HEK293T (cell line): ENCODE results near the gene GAPDHS.

Experiments
- BHLHE40 ChIP-seq: fragments of 450-650 bp; IDR thresholded peaks from 2 replicates; pipeline ENCODE4 v1.6.1; 2016; ENCODE audit warnings: mild to moderate bottlenecking, moderate library complexity, borderline replicate concordance
- ELF4 ChIP-seq: fragments of 450-650 bp; IDR thresholded peaks from 2 replicates; pipeline ENCODE4 v1.6.1; 2017; ENCODE audit warnings: antibody characterized with exemption
- FOXA1 ChIP-seq: fragments of 450-650 bp; IDR thresholded peaks from 2 replicates; pipeline ENCODE4 v1.6.1; 2016; ENCODE audit warnings: mild to moderate bottlenecking
- FOXM1 ChIP-seq: fragments of 450-650 bp; IDR thresholded peaks from 2 replicates; pipeline ENCODE4 v1.6.1; 2017; ENCODE audit warnings: mild to moderate bottlenecking, borderline replicate concordance
- LEF1 ChIP-seq: fragments of 450-650 bp; IDR thresholded peaks from 2 replicates; pipeline ENCODE4 v1.6.1; 2017; ENCODE audit warnings: mild to moderate bottlenecking, borderline replicate concordance
- SP1 ChIP-seq: fragments of 450-650 bp; IDR thresholded peaks from 2 replicates; pipeline ENCODE4 v1.6.1; 2017
- SUZ12 ChIP-seq: fragments of 450-650 bp; IDR thresholded peaks from 2 replicates; pipeline ENCODE4 v1.6.1; 2016; ENCODE audit warnings: mild to moderate bottlenecking
- TARDBP ChIP-seq: fragments of 450-650 bp; IDR thresholded peaks from 2 replicates; pipeline ENCODE4 v1.6.1; 2016
- TF ChIP-seq, protein P1 (sequence below): fragments of 450-650 bp; IDR thresholded peaks from 2 replicates; pipeline ENCODE4 v1.6.1; 2016

DNA sequence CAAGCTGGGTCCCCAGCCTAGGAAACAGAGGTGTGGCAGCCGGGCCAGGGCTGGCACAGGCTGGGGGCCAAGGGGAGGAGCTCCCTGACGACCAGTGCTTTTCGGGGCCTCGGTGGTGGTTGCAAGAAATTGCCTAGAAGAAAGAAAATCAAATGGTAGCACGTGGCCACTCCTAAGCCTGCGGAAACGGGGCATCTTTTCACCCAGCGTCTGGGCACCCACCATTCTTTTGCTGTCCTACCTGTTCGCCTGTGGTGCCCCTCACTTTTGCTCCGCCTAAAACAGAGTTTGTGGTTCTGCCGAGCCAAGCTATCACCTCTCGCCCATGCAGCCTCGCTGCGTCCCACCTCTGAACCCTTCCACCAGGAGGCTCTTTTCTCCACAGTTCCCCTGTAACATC is 35.9 kb upstream of the GAPDHS start:
- TF ChIP-seq FOXA1 (no peak), SUZ12 (no peak), FOXM1 (no peak), ELF4 (no peak), LEF1 (no peak), BHLHE40 (no peak), SP1 (no peak), TARDBP (no peak)
- TF ChIP-seq, protein P1, sequence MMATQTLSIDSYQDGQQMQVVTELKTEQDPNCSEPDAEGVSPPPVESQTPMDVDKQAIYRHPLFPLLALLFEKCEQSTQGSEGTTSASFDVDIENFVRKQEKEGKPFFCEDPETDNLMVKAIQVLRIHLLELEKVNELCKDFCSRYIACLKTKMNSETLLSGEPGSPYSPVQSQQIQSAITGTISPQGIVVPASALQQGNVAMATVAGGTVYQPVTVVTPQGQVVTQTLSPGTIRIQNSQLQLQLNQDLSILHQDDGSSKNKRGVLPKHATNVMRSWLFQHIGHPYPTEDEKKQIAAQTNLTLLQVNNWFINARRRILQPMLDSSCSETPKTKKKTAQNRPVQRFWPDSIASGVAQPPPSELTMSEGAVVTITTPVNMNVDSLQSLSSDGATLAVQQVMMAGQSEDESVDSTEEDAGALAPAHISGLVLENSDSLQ: no peak
